CD8-positive, alpha-beta memory T cell (primary cell): ENCODE measurements around the gene BAIAP2L1. TPM values are rescaled to one million over a fixed set of nuclear protein-coding genes. Genes with fewer than 3 reads are reported as not detected.

ENCODE experiments used
- CTCF ChIA-PET: fragments of 350-600 bp; sonication (Branson Sonifier 250); formaldehyde crosslinking; loops from one replicate; lab custom pipeline; 2021; ENCODE audit warnings: antibody characterized with exemption; lab: Charles Lee
- POLR2A ChIA-PET: fragments of 350-600 bp; sonication (Branson Sonifier 250); formaldehyde crosslinking; loops from one replicate; lab custom pipeline; 2021; ENCODE audit warnings: antibody characterized with exemption; lab: Charles Lee
- DNase-seq, 5 donors: peaks; one replicate each; pipeline versions ENCODE4 v3.0.0 to v3.0.0-alpha.2; 2020 to 2022; ENCODE audit warnings: mixed read lengths in 1 of 5
- H3K27ac ChIP-seq: one replicate; pipeline ENCODE4 v1.7.0; 2013; ENCODE audit warnings: low read depth, mild to moderate bottlenecking, low read length, moderate library complexity
- H3K27me3 ChIP-seq: 2 replicates; pipeline ENCODE4 v1.7.0; 2013; ENCODE audit warnings: low read length, mild to moderate bottlenecking; ENCODE audit not compliant: insufficient read depth, poor library complexity, severe bottlenecking
- H3K36me3 ChIP-seq: 2 replicates; pipeline ENCODE4 v1.7.0; 2013; ENCODE audit warnings: mild to moderate bottlenecking, low read length, moderate library complexity; ENCODE audit not compliant: insufficient read depth
- H3K4me1 ChIP-seq: 2 replicates; pipeline ENCODE4 v1.7.0; 2013; ENCODE audit warnings: mild to moderate bottlenecking, low read length, moderate library complexity; ENCODE audit not compliant: insufficient read depth
- H3K4me3 ChIP-seq: 2 replicates; pipeline ENCODE4 v1.7.0; 2013; ENCODE audit warnings: mild to moderate bottlenecking, low read length
- H3K9me3 ChIP-seq: 2 replicates; pipeline ENCODE4 v1.7.0; 2013; ENCODE audit warnings: mild to moderate bottlenecking, low read length
- H3K27ac Mint-ChIP-seq, 8 donors: one replicate each; pipeline ENCODE4 v1.8.0; 2020 to 2021; ENCODE audit warnings: mixed read lengths in 8 of 8, mild to moderate bottlenecking in 6 of 8, inconsistent platforms in 3 of 8, moderate library complexity in 3 of 8
- H3K27me3 Mint-ChIP-seq, 2 donors: one replicate each; pipeline ENCODE4 v1.8.0; 2020 to 2021; ENCODE audit warnings: mixed read lengths in 2 of 2, mild to moderate bottlenecking in 1 of 2, moderate library complexity in 1 of 2
- H3K36me3 Mint-ChIP-seq, 3 donors: one replicate each; pipeline ENCODE4 v1.8.0; 2020 to 2021; ENCODE audit warnings: mixed read lengths in 3 of 3, inconsistent platforms in 1 of 3, mild to moderate bottlenecking in 1 of 3
- H3K4me1 Mint-ChIP-seq, 3 donors: one replicate each; pipeline ENCODE4 v1.8.0; 2020 to 2021; ENCODE audit warnings: mixed read lengths in 3 of 3, inconsistent platforms in 1 of 3, mild to moderate bottlenecking in 1 of 3
- H3K4me3 Mint-ChIP-seq, 7 donors: one replicate each; pipeline ENCODE4 v1.8.0; 2020 to 2021; ENCODE audit warnings: mixed read lengths in 7 of 7, mild to moderate bottlenecking in 6 of 7, moderate library complexity in 4 of 7, inconsistent platforms in 2 of 7
- H3K9me3 Mint-ChIP-seq, 5 donors: one replicate each; pipeline ENCODE4 v1.8.0; 2020 to 2022; ENCODE audit warnings: mixed read lengths in 5 of 5, mild to moderate bottlenecking in 3 of 5, moderate library complexity in 2 of 5, inconsistent platforms in 1 of 5
- polyA plus RNA-seq: library from polyadenylated mRNA; unstranded; fragments of 300-500 nt; fragmentation: Illumina TruSeq; gene quantifications from one replicate; pipeline ENCODE4 v1.2.3, GENCODE V29; 2021
- total RNA-seq, 2 experiments: library from RNA; stranded (reverse); gene quantifications; one replicate each; pipeline ENCODE4 v1.2.3, GENCODE V29; 2021

The BAIAP2L1 gene
- total and polyA plus RNA-seq, 3 experiments from 2014 or later, result 0.29 to 1.3 (median 0.58) TPM

DNA sequence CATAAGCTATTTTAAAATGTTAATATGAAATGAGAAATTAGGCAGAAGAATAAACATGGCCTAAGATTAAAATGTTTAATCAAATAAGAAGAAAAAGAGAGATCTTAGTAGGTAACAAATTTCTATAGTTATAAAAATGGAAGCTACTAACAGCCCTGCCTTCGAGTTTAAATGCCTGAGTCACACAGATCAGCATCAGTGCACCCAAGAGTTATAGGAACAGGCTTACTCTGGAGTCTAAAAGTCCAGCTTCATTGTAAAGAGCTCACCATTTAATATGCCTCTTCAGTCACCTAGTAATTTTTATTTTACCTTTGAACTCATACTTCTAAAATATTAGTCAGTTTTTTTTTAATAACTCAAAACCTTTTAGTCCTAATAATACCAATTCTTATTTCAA, 66.8 kb downstream of the BAIAP2L1 start:
- Mint-ChIP-seq H3K27me3 (peaks cover 3 to 4% of the 10 kb centered on the region in 2 donors), H3K36me3 (peaks cover 0 to 6% (median 0%) of the 10 kb centered on the region in 3 donors), H3K4me3 (no peak overlapping the region), H3K4me1 (no peaks in the 10 kb centered on the region), H3K27ac (no peak overlapping the region), H3K9me3 (peaks cover 0 to 3% (median 2%) of the 10 kb centered on the region in 5 donors)
- Histone ChIP-seq H3K36me3 (no peaks in the 10 kb centered on the region), H3K27me3 (no peaks in the 10 kb centered on the region), H3K27ac (no peak overlapping the region), H3K4me1 (no peaks in the 10 kb centered on the region), H3K4me3 (no peak overlapping the region), H3K9me3 (no peaks in the 10 kb centered on the region)
- no peak for DNase-seq
- POLR2A ChIA-PET, result no interaction called here
- CTCF ChIA-PET, result no interaction called here

DNA sequence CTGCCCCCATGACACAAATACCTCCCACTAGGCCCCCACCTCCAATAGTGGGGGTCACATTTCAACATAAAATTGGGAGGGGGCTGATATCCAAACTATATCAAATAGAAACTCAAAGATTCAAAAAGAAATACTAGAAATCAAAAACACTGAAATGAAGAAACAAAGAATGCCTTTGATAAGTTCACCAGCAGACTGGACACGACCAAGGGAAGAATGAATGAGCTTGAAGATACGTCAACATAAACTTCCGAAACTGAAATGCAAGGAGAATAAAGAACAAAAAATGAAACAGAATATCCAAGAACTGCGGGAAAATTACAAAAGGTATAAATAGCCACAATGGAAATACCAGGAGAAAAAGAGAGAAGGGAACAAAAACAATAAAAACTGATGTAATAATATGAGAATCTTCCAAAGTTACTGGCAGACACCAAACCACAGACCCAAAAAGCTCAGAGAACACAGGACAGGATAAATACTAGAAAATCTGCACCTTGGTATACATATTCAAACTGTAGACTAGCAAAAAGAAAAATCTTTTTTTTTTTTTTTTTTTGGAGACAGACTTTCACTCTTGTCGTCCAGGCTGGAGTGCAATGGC, 69.9 kb downstream of the BAIAP2L1 start:
- Mint-ChIP-seq H3K9me3 (peaks cover 0 to 2% (median 0%) of the 10 kb centered on the region in 5 donors), H3K4me1 (no peaks in the 10 kb centered on the region), H3K27ac (no peak overlapping the region), H3K36me3 (peaks cover 0 to 5% (median 0%) of the 10 kb centered on the region in 3 donors), H3K4me3 (no peak overlapping the region), H3K27me3 (peaks cover 7 to 17% of the 10 kb centered on the region in 2 donors)
- CTCF ChIA-PET, result no interaction called here
- H3K27me3 ChIP-seq, result no peaks in the 10 kb centered on the region
- H3K36me3 ChIP-seq, result no peaks in the 10 kb centered on the region
- H3K4me1 ChIP-seq, result no peaks in the 10 kb centered on the region
- H3K4me3 ChIP-seq, result no peak overlapping the region
- POLR2A ChIA-PET, result no interaction called here
- no peak overlapping the region for H3K27ac ChIP-seq
- DNase-seq, result no peak
- no peaks in the 10 kb centered on the region for H3K9me3 ChIP-seq

DNA sequence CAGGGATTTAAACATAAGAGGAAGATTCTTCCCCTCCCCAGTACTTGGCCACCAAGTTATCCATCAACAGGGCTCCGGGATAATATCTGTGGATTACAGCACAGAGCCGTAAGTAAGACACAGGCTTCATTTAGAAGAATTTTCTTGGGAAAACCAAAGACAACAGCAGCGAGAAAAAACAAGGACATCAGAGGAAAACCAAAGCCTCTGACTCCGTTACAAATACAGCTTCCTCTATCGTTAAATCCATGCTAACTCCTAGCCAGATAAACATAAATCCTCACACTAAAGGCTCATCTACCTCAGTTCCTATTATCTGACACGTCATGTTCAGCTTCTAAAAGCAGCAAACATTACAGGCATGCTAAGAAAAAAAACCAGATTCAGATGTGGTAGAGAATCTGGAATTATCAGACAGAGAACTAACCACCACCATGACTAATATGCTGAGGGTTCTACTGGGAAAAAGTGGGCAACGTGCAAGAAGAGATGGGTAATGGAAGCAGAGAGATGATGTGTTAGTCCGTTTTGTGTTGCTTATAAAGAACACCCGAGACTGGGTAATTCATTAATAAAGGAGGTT, 71.0 kb downstream of the BAIAP2L1 start:
- Histone ChIP-seq H3K4me1 (no peaks in the 10 kb centered on the region), H3K27me3 (no peaks in the 10 kb centered on the region), H3K4me3 (no peak overlapping the region), H3K27ac (no peak overlapping the region), H3K9me3 (no peaks in the 10 kb centered on the region), H3K36me3 (no peaks in the 10 kb centered on the region)
- Mint-ChIP-seq H3K9me3 (peaks cover 0 to 2% (median 0%) of the 10 kb centered on the region in 5 donors), H3K4me3 (no peak overlapping the region), H3K27me3 (peaks cover 4 to 14% of the 10 kb centered on the region in 2 donors), H3K27ac (no peak overlapping the region), H3K36me3 (peaks cover 0 to 5% (median 0%) of the 10 kb centered on the region in 3 donors), H3K4me1 (no peaks in the 10 kb centered on the region)
- ChIA-PET CTCF (no interaction called here), POLR2A (no interaction called here)
- no peak for DNase-seq

DNA sequence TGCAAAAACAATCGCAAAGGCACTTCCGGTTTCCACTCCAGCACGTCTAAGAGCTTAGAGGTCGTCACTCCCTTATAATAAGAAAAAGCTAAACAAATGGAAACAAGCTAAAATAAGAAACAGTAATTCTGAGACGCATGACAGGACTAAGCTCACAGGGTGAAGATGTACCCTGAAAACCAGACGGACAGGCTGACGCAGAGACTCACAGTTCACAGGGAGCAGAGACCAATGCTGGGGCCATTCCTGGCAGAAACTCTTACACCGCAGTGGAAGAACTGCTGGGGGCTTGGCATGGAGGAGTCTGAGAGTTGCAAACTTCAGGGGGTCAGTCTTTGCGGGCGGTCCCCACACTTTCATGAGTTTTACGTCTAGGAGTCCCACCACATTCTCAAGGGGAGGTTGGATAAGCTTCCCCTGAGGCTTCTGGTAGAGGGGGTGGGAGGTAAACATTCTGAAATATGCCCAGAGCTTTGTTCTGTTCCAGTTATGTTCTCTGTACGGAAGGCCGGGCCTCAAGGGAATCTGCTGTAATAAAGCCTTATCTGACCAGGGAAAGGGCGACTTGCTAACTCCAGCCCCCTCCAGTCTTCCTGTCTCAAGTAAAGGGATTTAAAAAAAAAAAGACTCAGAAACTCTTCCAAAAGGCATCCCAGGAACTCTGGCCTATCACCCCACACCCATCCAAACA, 71.6 kb downstream of the BAIAP2L1 start:
- peaks cover 0 to 2% (median 0%) of the 10 kb centered on the region in 5 donors for H3K9me3 Mint-ChIP-seq
- H3K36me3 Mint-ChIP-seq, result peaks cover 0 to 5% (median 0%) of the 10 kb centered on the region in 3 donors
- H3K4me1 Mint-ChIP-seq, result no peaks in the 10 kb centered on the region
- CTCF ChIA-PET, result interaction anchor here (0.7 kb wide), 1 partner anchor 10 kb away, joined by 4 read pairs; no protein-coding TSS in a partner anchor
- Histone ChIP-seq H3K9me3 (no peaks in the 10 kb centered on the region), H3K36me3 (no peaks in the 10 kb centered on the region), H3K4me3 (no peak overlapping the region), H3K27me3 (no peaks in the 10 kb centered on the region), H3K27ac (no peak overlapping the region), H3K4me1 (no peaks in the 10 kb centered on the region)
- POLR2A ChIA-PET, result no interaction called here
- H3K27ac Mint-ChIP-seq, result no peak overlapping the region
- DNase-seq, result no peak
- no peak overlapping the region for H3K4me3 Mint-ChIP-seq
- H3K27me3 Mint-ChIP-seq, result peaks cover 4 to 18% of the 10 kb centered on the region in 2 donors

DNA sequence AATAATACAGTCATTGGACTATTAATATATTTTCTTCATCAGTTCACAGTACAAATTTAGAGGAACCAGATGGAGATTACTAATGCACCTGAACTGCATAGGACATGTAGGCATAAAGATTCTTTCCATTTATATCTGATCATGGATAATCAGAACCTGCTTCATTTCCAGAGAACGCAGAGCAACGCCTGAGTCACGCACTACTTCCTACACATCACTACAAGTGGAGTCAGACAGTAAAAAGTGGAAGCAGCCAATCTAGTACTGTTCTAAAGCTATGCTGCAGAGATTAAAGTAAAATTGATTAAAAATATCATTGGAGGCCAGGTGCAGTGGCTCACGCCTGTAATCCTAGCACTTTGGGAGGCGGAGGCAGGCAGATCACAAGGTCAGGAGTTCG, 76.1 kb downstream of the BAIAP2L1 start:
- H3K27ac Mint-ChIP-seq, result no peak overlapping the region
- H3K4me3 ChIP-seq, result no peak overlapping the region
- no peaks in the 10 kb centered on the region for H3K9me3 ChIP-seq
- peaks cover 0 to 2% (median 0%) of the 10 kb centered on the region in 5 donors for H3K9me3 Mint-ChIP-seq
- no peaks in the 10 kb centered on the region for H3K36me3 Mint-ChIP-seq
- H3K36me3 ChIP-seq, result no peaks in the 10 kb centered on the region
- no peaks in the 10 kb centered on the region for H3K27me3 ChIP-seq
- H3K4me1 ChIP-seq, result no peaks in the 10 kb centered on the region
- H3K4me3 Mint-ChIP-seq, result no peak overlapping the region
- ChIA-PET POLR2A (no interaction called here), CTCF (no interaction called here)
- peaks cover 18 to 43% of the 10 kb centered on the region in 2 donors for H3K27me3 Mint-ChIP-seq
- H3K27ac ChIP-seq, result no peak overlapping the region
- no peak for DNase-seq
- H3K4me1 Mint-ChIP-seq, result no peaks in the 10 kb centered on the region

DNA sequence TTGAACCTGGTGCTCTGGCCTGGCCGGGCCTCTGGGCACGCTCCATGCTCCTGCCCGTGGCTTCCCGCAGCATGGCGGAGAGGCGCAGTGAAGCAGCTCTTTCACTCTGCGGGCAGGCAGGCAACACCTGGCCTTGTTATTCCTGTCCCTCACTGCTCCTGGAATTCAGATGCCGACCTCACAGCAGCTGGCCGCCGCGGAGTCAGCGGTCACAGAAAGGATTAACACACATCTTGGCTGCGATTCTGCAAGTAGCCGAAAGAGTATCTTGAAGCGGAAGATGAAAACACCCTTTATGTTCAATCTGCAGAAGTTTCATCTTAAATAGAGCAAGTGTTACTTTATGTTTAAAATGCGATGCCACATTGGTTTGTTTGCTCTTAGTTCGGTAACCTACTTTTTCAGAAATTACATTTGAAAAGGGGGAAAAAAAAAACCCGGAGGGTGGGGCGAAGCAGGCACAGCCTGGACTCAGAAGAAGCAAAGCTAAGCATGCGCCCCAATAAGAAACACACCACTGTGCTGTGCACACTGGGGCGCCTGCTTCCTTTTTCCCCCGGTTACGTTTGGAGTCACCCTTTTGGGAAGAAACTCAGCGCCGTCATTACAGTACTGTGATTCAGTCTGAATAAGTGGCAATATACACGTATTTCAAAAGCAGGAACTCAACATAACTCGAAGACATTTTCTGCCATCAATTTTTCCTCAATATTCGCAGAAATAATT, 77.1 kb downstream of the BAIAP2L1 start:
- Histone ChIP-seq H3K36me3 (no peaks in the 10 kb centered on the region), H3K27ac (no peak overlapping the region), H3K27me3 (no peaks in the 10 kb centered on the region), H3K4me1 (no peaks in the 10 kb centered on the region), H3K9me3 (no peaks in the 10 kb centered on the region), H3K4me3 (no peak overlapping the region)
- Mint-ChIP-seq H3K4me3 (no peak overlapping the region), H3K27ac (peak overlapping the region in 1 of 8 donors; percentile 29), H3K4me1 (no peaks in the 10 kb centered on the region), H3K36me3 (no peaks in the 10 kb centered on the region), H3K27me3 (peaks cover 18 to 44% of the 10 kb centered on the region in 2 donors), H3K9me3 (peaks cover 0 to 2% (median 0%) of the 10 kb centered on the region in 5 donors)
- DNase-seq, result no peak
- CTCF ChIA-PET, result no interaction called here
- POLR2A ChIA-PET, result no interaction called here

DNA sequence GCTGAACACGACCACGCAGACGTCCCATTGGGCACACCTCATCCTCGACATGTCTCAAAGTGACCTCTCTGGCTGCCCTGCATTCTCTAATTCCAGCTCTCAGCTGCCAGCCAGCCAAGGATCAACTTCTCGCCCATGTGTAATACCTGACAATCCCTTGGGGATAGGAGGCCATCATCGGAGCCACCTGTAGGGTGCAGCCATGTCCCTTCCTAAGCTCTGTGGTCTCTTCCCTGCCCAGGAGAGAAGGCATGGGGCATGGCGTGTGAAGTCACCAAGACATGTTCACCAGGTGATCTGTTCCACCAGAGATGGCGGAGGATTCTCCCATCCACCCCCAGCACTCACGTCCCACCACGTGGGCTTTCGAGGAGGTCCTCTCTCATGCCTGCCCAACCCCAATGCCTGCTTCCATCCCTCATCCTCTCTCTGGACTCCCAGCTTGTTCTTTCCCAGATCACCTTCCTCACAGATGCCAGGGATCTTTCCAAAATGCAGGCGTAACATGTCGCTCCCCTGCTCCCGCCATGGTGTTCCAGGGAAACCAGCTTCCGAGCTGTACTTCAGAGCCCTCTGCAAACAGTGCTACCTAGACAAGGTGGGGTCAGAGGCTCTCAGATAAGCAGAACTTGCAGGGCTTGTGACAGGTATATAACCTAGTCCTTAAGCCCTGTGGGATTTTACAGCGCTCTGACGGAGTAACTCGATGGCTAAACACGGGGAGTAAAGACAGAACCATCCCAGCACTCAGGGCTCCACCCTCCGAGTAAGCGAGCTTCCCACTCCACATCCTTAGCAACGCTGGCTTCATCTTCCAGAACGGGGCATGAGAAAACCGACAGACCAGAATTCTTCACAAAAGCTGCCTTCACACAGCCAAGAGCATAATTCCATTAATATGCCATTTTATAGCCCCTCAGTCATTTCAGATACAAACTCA, 78.3 kb downstream of the BAIAP2L1 start:
- Histone ChIP-seq H3K4me1 (no peaks in the 10 kb centered on the region), H3K9me3 (no peaks in the 10 kb centered on the region), H3K4me3 (no peak overlapping the region), H3K27me3 (no peaks in the 10 kb centered on the region), H3K36me3 (no peaks in the 10 kb centered on the region), H3K27ac (no peak overlapping the region)
- CTCF ChIA-PET, result no interaction called here
- DNase-seq, result no peak
- no peaks in the 10 kb centered on the region for H3K4me1 Mint-ChIP-seq
- H3K27me3 Mint-ChIP-seq, result peaks cover 15 to 42% of the 10 kb centered on the region in 2 donors
- H3K9me3 Mint-ChIP-seq, result no peaks in the 10 kb centered on the region
- no peak overlapping the region for H3K4me3 Mint-ChIP-seq
- H3K36me3 Mint-ChIP-seq, result no peaks in the 10 kb centered on the region
- no peak overlapping the region for H3K27ac Mint-ChIP-seq
- POLR2A ChIA-PET, result no interaction called here
